WTC11 (cell line): ENCODE results near the gene MED19. TPM values are rescaled to one million over a fixed set of nuclear protein-coding genes. Genes with fewer than 3 reads are reported as not detected.
"Not testable (repeated sequence)": the region's sequence is repeated elsewhere in the genome, so short reads cannot be mapped to it uniquely, and the experiment has no call there.

Source experiments
- ATAC-seq: fragments of 200-7000 bp; cut with Tn5 transposase; 2 replicates; pipeline ENCODE4 v1.10.0; 2021; ENCODE audit warnings: mild to moderate bottlenecking, moderate library complexity
- CTCF ChIA-PET: fragments of 300-600 bp; sonication (Branson Sonifier 250); formaldehyde crosslinking; loops from one replicate; lab custom pipeline; 2021; ENCODE audit warnings: antibody characterized with exemption; lab: Charles Lee
- POLR2A ChIA-PET: fragments of 350-600 bp; sonication (Branson Sonifier 250); formaldehyde crosslinking; loops from one replicate; lab custom pipeline; 2021; ENCODE audit warnings: antibody characterized with exemption; lab: Charles Lee
- DNase-seq: peaks from one replicate; pipeline ENCODE4 v3.0.0; 2021; ENCODE audit warnings: low spot score
- H3K27ac Mint-ChIP-seq: 2 replicates; pipeline ENCODE4 v1.8.0; 2021; ENCODE audit warnings: mixed read lengths
- H3K27me3 Mint-ChIP-seq: 2 replicates; pipeline ENCODE4 v1.8.0; 2021; ENCODE audit warnings: low read depth, mild to moderate bottlenecking, moderate library complexity, mixed read lengths
- H3K36me3 Mint-ChIP-seq: 2 replicates; pipeline ENCODE4 v1.8.0; 2021; ENCODE audit warnings: mixed read lengths
- H3K4me1 Mint-ChIP-seq: 2 replicates; pipeline ENCODE4 v1.8.0; 2022; ENCODE audit warnings: mixed read lengths
- H3K4me3 Mint-ChIP-seq: 2 replicates; pipeline ENCODE4 v1.8.0; 2021; ENCODE audit warnings: mild to moderate bottlenecking, moderate library complexity, mixed read lengths
- H3K9me3 Mint-ChIP-seq: 2 replicates; pipeline ENCODE4 v1.8.0; 2021; ENCODE audit warnings: mixed read lengths
- ATF1 ChIP-seq: sonication (generic); formaldehyde crosslinking; IDR thresholded peaks from 2 replicates; pipeline ENCODE4 v1.8.1; 2023; ENCODE audit warnings: mild to moderate bottlenecking, moderate library complexity, missing genetic modification reagents
- ATF2 ChIP-seq: sonication (generic); formaldehyde crosslinking; IDR thresholded peaks from 2 replicates; pipeline ENCODE4 v1.8.1; 2022; ENCODE audit warnings: low read depth, missing genetic modification reagents, borderline replicate concordance
- CREB1 ChIP-seq: sonication (generic); formaldehyde crosslinking; IDR thresholded peaks from 2 replicates; pipeline ENCODE4 v1.8.0; 2023; ENCODE audit warnings: mild to moderate bottlenecking, missing genetic modification reagents
- CREM ChIP-seq: sonication (generic); formaldehyde crosslinking; IDR thresholded peaks from 2 replicates; pipeline ENCODE4 v1.8.1; 2022; ENCODE audit warnings: mild to moderate bottlenecking, missing genetic modification reagents, moderate library complexity
- E2F5 ChIP-seq: sonication (generic); formaldehyde crosslinking; IDR thresholded peaks from 2 replicates; pipeline ENCODE4 v1.8.1; 2022; ENCODE audit warnings: mild to moderate bottlenecking, moderate library complexity, missing genetic modification reagents
- ERG ChIP-seq: fragments of 250-450 bp; sonication (Bioruptor Pico); IDR thresholded peaks from 2 replicates; pipeline ENCODE4 v1.8.0; 2021; ENCODE audit warnings: mild to moderate bottlenecking
- FOXJ3 ChIP-seq: sonication (generic); formaldehyde crosslinking; IDR thresholded peaks from 2 replicates; pipeline ENCODE4 v1.9.0; 2021; ENCODE audit warnings: missing genetic modification reagents, mild to moderate bottlenecking, borderline replicate concordance
- NR2C2 ChIP-seq: sonication (generic); formaldehyde crosslinking; IDR thresholded peaks from 2 replicates; pipeline ENCODE4 v1.8.0; 2022; ENCODE audit warnings: mild to moderate bottlenecking, missing genetic modification reagents
- PRDM15 ChIP-seq: sonication (generic); formaldehyde crosslinking; IDR thresholded peaks from 2 replicates; pipeline ENCODE4 v1.8.0; 2022; ENCODE audit warnings: missing genetic modification reagents
- RORB ChIP-seq: fragments of 250-450 bp; sonication (Bioruptor Pico); IDR thresholded peaks from 2 replicates; pipeline ENCODE4 v1.9.0; 2021; ENCODE audit warnings: mild to moderate bottlenecking
- TEAD1 ChIP-seq: sonication (generic); formaldehyde crosslinking; IDR thresholded peaks from 2 replicates; pipeline ENCODE4 v1.8.0; 2022; ENCODE audit warnings: mild to moderate bottlenecking, missing genetic modification reagents
- USF1 ChIP-seq: sonication (generic); formaldehyde crosslinking; IDR thresholded peaks from 2 replicates; pipeline ENCODE4 v1.8.0; 2022; ENCODE audit warnings: mild to moderate bottlenecking, missing genetic modification reagents
- ZNF219 ChIP-seq: sonication (generic); formaldehyde crosslinking; IDR thresholded peaks from 2 replicates; pipeline ENCODE4 v1.8.0; 2023; ENCODE audit warnings: missing genetic modification reagents, mild to moderate bottlenecking, borderline replicate concordance
- ZNF281 ChIP-seq: sonication (generic); formaldehyde crosslinking; IDR thresholded peaks from 2 replicates; pipeline ENCODE4 v1.8.0; 2023; ENCODE audit warnings: mild to moderate bottlenecking, missing genetic modification reagents
- ZNF416 ChIP-seq: fragments of 250-450 bp; sonication (Bioruptor Pico); IDR thresholded peaks from 2 replicates; pipeline ENCODE4 v1.9.0; 2021; ENCODE audit warnings: mild to moderate bottlenecking, inconsistent platforms
- ZNF425 ChIP-seq: fragments of 250-450 bp; sonication (Bioruptor Pico); conservative IDR thresholded peaks from 2 replicates; pipeline ENCODE4 v1.9.0; 2021; ENCODE audit warnings: mild to moderate bottlenecking
- ZNF512 ChIP-seq: sonication (generic); formaldehyde crosslinking; IDR thresholded peaks from 2 replicates; pipeline ENCODE4 v1.8.1; 2022; ENCODE audit warnings: missing genetic modification reagents, borderline replicate concordance
- ZSCAN18 ChIP-seq: fragments of 250-450 bp; sonication (Bioruptor Pico); IDR thresholded peaks from 2 replicates; pipeline ENCODE4 v2.1.2; 2022; ENCODE audit warnings: mild to moderate bottlenecking, moderate library complexity
- total RNA-seq: library from RNA; stranded (reverse); gene quantifications from 3 replicates; pipeline ENCODE4 v1.2.3, GENCODE V29; 2021

MED19 gene
- total RNA-seq, 1 experiment from 2014 or later: 19.1 TPM

GRCh38 chr11:57698843-57699365, 13.1 kb downstream of the MED19 start:
- no peak for ATAC-seq
- Mint-ChIP-seq H3K9me3 (no peaks in the 10 kb centered on the region), H3K27me3 (no peaks in the 10 kb centered on the region), H3K4me1 (no peaks in the 10 kb centered on the region), H3K27ac (no peak overlapping the region), H3K4me3 (no peak overlapping the region), H3K36me3 (peaks cover 57% of the 10 kb centered on the region)
- CTCF ChIA-PET: interaction anchor here (1.0 to 1.1 kb wide), 2 partner anchors 102 to 825 kb away, joined by 3 to 5 read pairs; no protein-coding TSS in a partner anchor
- DNase-seq: no peak
- no peak for TF ChIP-seq RORB (CRISPR knock-in tag)
- no peak for TF ChIP-seq ZNF219 (CRISPR knock-in tag)
- TF ChIP-seq ATF1 (CRISPR knock-in tag): no peak
- no peak for TF ChIP-seq CREM (CRISPR knock-in tag)
- TF ChIP-seq ZSCAN18 (CRISPR knock-in tag): no peak
- no peak for TF ChIP-seq ZNF512 (CRISPR knock-in tag)
- no peak for TF ChIP-seq CREB1 (CRISPR knock-in tag)
- TF ChIP-seq ATF2: no peak
- TF ChIP-seq PRDM15: no peak
- TF ChIP-seq ZNF425 (CRISPR knock-in tag): no peak
- TF ChIP-seq USF1 (CRISPR knock-in tag): no peak
- no peak for TF ChIP-seq ZNF416 (CRISPR knock-in tag)
- no peak for TF ChIP-seq TEAD1 (CRISPR knock-in tag)
- no peak for TF ChIP-seq FOXJ3
- no peak for TF ChIP-seq E2F5 (CRISPR knock-in tag)
- TF ChIP-seq NR2C2 (CRISPR knock-in tag): no peak
- TF ChIP-seq ZNF281 (CRISPR knock-in tag): no peak
- no peak for TF ChIP-seq ERG (CRISPR knock-in tag)
- POLR2A ChIA-PET: no interaction called here

- H3K27ac Mint-ChIP-seq, POLR2A ChIA-PET, CTCF ChIA-PET, H3K9me3 Mint-ChIP-seq, H3K4me1 Mint-ChIP-seq, H3K4me3 Mint-ChIP-seq, H3K27me3 Mint-ChIP-seq, ATAC-seq, DNase-seq: not testable (repeated sequence)
- peaks cover 57% of the 10 kb centered on the region for H3K36me3 Mint-ChIP-seq
Measured at GRCh38 chr11:57690474-57690873, 21.5 kb downstream of the MED19 start.
